ENCODE measurements around the gene SERTAD4.
"Not testable (repeated sequence)": the region's sequence is repeated elsewhere in the genome, so short reads cannot be mapped to it uniquely, and the experiment has no call there.

SERTAD4 gene

DNA sequence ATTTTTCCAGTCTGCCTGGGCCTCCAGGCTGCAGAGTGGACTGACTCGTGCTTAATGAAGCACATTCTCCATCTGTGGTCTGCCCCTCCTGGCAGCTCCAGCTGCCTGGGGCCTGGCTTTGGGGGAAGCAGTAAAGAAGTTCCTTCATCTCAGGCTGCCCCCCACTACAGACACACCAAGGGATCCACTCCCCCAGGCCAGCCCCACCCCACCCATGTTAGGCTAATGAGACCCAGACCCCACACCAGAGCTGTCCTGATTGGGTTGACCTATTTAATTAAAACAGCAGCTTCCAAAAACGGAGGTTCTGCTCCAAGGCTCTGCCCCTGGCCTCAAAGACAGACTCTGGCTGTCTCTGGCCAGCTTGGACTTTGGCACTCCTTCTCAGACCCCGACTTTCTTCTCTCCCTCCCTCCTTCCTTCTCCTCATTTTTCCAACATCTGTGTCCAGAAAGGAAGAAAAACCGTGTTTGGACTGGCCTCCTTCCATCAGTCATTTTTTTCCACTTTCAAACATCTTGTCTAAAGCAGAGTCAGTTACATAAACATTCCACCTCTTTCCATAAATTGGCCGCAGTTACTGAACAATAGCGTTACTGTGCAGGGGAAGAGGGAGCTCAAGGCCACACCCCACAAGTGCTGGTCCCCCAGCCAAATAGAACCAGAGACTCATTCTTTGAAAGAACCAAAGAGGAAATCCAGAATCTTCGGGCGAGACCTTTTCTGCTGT, 29.7 kb downstream of the SERTAD4 start:
- no peak for DNase-seq

DNA sequence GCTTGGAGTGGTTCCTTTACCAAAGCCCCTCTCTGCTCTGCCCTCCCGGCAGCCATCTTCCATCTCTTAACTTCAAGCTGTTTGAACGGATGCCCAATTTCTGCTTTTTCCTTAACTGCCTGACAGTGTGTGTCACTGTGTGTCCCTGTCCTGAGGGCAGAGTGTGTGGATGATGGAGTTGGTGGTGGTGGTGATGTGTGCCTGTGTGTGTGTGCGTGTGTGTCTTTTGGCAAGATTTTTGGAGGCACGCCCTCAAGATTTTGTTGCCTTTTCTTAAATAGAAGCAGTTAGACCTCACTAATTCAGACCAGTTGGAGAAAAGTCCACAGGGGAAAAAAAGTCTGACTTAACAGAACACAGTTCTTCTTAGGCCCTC, 30.3 kb downstream of the SERTAD4 start:
- no peak for DNase-seq

DNA sequence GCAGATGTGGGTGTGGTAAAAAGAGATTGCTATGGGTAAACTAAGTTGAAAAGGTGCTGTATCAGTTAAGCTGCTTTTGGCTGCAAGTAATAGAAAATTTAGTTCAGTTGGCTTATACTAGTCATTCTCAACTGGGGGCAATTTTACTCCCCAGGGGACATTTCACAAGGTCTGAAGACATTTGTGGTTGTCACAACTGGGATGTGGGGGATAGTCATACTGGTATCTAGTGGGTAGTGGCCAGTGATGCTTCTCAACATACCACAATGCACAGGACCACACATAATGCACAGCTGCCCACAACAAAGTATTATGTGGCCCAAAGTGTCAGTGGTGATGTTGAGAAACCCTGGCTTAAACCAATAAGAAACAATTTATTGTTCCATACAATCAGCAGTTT, 31.4 kb downstream of the SERTAD4 start:
- no peak for DNase-seq

DNA sequence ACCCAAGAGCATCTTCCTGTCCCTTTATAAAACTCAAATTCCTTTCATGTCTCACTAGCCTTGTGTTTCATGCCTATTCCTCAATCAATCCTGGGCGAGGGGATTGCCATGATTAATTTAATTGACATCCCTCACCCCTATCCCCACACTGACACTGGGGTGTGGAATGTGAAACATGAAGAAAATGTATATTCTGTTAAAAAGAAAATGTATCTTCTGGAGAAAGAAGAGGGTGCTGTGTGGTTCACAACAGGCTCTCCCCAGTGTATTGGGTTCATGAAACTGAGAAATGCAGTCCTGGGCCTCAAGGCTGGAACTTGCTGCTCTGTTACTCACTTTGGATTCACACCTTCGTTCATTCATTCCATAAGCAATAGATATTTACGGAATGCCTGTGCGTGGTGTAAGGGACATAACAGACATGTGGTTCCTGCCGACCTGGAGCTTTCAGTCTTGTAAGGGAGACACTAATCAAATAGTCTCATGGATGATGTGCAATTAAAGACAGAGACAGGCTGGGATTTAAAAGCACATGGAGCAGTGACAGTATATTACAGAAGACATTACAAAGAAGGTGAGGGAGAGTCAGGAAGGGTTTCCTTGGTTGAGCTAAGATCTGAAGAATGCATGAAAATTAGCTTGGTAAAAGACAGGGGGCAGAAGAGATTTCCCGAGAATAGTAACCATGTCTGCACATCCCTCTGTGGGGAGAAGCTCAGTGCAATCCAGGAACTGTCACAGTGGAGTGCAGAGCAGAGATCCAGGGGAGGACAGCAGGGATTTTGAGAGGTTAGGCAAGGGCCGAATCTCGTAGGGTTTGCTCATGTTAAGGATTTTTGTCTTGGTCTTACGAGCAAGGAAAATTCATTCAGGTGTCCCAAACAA, 32.1 kb downstream of the SERTAD4 start:
- no peak for DNase-seq

DNA sequence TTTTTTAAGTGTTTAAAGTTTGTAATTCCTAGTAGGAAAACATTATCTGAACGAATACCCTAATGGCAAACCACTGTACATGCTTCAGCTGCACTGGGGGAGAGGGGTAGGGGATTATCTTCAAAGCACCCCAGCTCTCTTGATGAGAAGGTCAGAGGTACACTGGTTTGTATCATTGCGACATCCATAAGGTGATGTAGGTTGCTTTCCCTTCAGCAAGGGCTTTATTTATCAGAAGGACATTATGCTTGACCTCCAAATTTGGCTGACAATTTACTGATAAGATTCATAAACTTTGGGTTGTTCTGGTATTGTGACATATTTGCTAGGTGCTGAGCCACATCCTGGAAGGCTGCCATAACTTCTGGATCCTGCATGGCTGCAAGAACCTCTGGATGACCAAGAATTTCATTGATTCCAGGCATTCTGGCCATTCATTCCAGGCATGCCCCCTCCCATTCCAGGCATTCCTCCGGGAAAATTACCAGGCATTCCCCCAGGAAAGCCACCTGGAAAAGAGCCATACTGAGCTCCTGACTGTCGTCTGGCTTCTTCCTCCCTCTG, 32.9 kb downstream of the SERTAD4 start:
- DNase-seq = not testable (repeated sequence)

DNA sequence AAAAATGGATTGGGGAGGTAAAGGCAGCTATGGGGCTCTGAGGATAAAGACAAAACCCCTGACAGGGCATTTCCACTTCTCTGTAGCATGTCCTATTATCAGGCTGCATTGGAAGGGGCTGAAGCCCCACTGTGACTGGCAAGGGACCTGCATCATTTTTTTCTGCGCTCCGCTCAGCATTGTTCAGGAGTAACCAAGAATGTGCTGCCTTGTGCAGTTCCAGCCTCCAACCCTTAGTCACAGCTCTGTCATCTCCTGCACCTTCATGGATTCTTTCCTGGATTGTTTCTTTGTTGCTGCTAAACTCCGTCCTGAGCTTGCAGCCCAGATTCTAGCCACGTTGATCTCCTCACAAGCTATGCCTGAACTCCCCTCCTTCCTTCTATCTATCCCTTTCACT, 37.4 kb downstream of the SERTAD4 start:
- no peak for DNase-seq

DNA sequence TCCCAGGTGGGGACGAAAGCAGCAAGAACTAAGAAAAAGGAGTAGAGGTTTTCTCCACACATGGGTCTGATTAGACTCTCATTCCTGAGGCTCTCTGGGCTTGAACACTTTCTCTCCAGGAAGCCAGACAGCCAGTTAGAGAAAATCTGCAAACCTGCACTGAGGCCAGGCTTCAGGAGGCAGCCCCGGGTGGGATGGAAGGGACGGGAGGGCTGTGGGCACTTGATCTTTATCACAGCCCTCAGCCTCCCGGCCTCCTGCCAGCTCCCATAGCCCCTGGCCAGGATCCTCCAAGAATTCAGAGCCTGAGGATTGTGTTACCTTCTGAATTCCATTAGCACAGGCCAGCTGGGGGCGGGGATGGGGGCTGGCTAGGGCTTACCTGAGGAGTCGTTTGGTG, 40.1 kb downstream of the SERTAD4 start:
- no peak for DNase-seq

DNA sequence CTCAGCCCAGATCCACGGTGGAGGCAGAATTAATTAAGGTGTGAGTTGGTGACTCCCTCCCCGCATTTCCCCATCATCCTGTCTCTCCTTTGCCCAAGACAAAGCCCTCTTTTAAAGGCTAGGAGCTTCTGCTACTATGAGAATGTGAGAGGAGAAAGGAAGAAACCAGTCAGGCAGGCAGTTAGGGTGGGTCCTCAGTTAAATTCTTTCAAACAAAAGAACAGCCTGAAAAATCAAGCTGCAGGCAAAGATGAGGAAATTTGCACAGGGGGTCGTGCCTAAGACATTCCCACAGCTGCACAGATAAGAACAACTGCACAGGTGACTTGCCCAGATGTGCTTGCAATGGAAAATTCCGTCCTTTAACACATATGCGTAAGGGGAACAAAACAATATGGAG, 47.6 kb downstream of the SERTAD4 start:
- DNase-seq = no peak

DNA sequence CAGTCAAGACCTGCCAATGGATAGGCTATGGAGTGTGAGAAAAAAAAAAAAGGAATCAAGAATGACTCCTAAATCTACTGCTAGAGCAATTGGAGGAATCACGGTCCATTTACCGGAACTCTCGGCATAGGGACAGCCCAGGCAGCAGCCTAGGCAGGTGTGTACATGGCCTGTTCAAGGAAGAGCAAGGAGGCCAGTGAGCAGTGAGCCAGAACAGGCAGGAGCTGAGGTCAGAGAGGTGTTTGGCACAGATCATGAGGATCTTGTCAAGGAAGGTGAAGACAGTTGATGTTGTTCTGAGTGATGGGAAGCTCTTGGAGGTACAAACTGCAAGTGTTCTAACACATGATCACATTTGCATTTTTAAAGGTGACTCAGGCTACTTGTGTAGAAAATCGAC, 55.5 kb downstream of the SERTAD4 start:
- DNase-seq = no peak

DNA sequence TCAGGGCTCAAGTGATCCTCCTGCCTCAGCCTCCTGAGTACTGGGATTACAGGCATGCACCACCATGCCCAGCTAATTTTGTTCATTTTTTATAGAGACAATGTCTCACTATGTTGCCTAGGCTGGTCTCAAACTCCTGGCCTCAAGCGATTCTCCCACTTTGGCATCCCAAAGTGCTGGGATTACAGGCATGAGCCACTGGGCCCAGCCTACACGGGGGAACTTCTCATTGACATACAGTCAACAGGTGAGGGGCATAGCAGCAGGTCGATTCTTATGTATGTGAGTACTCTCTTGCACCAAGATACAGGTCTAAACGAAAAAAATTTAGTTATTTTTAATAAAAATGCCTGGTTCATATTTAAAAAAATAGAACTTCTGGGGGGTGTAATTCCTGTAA, 56.7 kb downstream of the SERTAD4 start:
- no peak for DNase-seq

DNA sequence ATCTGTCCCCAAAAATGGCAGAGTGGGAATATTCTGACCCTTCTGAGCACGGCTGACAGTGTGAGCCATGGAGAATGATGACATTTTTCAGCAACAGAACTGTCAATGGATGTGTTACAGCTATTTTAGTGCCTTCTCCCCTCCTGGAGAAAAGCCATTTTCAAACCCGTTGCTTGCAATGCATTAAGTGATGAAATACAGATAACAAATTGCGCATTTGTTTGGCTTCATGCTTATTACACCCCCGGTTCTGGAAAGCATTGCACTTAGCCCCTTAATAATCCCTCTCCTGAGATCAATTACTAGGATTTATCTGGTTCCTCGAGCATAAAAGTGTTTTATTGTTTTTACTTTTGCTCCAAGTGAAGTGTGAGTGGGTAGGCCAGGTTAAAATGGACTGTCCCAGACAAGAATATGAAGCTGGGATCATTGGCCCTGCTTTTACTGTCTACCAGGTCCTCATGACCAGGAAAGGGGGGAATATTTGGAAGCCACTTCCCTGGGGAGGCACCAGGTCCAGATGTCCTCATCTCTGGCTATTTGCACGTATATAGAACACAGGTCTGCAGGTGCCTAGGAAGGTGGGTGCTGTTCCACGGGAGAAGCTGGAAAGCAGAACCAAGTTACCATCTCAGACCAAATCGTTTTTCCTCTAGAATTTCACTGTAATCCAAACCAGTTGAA, 58.6 kb downstream of the SERTAD4 start:
- DNase-seq = no peak

DNA sequence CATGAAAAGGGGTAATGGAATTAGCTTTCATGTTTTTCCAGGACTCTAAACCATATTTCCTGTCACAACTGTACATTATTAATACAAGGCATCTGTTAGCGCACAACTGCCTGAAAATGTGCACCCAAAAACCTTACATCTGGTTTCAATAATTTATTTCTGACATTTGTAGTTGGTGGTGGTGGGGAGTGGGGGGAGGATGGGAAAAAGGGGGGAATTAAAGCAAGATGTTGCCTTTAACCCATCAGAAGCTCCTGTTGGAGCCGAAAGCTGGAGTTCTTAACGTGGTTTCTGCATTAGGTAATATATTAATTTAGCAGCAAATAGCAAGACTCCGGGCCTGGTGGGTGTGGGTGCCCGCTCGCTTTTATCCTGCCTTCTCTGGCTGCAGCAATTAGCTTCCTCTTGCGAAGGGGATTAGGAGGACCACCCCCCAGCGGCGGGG, 59.2 kb downstream of the SERTAD4 start:
- DNase-seq = no peak

DNA sequence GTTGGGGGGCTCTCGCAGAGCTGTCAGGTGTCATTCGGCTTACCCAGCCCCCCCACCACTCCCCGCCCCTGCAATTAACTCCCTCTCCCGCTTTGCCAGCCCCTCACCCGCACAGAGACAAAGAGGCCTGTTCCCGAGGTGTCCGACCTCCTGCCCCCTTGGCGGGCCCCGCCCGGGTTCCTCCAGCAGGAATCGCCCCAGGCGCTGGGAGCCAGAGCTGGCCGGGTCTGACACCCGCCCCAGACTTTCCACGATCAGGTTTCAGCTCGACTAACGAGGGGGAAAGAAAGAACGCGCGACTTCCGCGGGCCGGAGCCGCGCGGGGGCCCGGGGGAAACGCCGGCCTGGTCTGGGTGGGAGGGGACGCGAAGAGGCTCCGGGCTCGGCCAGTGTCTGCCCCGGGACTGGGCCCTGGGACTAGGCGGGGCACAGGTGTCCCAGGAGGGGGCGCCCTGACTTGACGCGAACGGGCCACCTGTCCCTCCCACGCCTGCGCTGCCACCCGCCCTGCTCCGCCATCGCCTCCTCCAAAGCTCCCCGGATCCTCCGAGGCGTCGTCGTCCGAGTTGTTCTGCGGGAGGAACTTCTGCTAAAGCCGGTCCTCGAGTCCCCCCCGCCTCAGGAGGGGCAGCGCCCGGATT, 59.8 kb downstream of the SERTAD4 start:
- peak; percentile 12 for DNase-seq

DNA sequence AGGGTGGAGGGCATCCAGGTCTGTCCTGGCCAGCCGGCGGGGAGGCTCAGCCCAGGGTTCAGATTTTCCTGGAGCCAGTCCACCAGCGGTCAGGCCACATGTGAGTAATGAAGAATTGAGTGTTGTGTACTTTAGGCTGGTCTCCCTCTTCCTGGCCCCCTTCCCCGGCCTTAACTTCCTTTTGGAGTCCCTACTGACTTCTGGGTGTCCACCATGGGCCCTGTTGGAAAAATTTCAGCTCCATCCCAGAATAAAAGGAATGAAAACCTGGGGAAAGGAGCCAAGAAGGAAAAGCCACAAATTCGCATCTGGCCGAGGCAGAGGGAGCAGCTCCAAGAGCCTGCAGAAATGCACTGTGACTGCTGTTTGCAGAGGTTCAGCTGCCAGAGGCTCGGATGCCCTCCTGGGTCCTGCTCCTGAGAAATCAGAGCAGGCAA, 60.6 kb downstream of the SERTAD4 start:
- DNase-seq = no peak

DNA sequence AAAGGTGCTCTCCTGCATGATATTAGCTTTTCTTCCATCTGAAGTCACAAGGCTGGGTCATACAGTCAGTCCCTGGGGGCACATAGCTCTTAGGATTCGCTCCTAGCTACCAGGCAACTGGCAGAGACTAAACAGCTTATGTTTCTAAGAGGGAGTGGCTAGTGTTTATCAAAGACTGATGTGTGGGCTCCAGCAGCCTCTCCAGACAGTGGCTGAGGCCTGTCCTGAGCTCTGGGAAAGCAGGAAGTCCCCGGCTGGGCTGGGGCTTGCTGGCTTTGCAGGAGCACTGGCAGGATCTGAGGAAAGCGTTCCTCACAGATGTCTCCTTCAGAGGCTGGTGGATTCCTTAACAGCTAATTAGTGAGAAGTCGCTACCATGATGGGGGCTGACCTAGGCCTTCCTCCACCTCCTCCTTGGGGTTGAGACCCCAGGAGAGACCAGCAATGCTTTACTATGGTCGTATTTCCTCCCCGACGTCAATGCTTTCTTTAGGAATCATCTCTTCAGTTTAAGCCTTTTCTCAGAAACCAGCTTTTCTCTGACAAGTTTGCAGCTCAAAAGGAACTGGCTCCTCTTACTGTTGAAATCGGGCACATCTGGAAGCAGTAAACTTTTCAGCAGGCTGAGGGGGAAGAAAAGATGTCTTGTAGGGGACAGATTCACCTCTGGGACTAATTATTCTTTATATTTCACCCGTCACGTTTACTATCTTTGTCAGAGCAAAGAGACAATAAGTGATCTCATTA, 62.6 kb downstream of the SERTAD4 start:
- DNase-seq = no peak

Measured in activated effector memory CD4-positive, alpha-beta T cell treated with Interleukin-2 at 50 U/mL for 16 hours (primary cell).